ENCODE data around the gene CYP4B1. TPM values are rescaled to one million over a fixed set of nuclear protein-coding genes. Genes with fewer than 3 reads are reported as not detected.
"Not testable (repeated sequence)": the region's sequence is repeated elsewhere in the genome, so short reads cannot be mapped to it uniquely, and the experiment has no call there.

The CYP4B1 gene
- total and polyA plus RNA-seq, 8 donors: 0.25 to 5.8 (median 1.4) TPM; not detected in 1

DNA sequence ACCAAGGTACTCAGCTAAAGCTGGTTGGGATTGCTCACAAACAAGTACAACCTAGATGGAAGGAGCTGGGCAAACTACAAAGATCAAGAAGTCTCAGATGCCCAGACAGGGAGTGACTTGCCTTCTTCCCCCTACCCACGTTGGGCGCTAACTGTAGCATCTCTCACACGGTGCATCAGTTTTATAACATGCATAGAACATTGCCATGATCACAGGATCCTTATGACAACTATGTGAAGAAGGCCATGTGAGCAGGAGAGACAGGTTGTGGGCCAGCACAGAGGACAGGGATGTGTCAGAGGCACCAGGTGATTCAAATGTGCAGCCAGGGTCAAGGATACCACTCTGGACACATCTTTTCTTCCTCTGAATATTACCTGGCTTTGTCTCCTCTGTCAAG lies 28.3 kb upstream of the CYP4B1 start:
- Histone ChIP-seq H3K36me3 (no peaks in the 10 kb centered on the region), H3K4me3 (no peak overlapping the region), H3K27me3 (no peaks in the 10 kb centered on the region), H3K9me3 (no peaks in the 10 kb centered on the region), H3K4me1 (no peaks in the 10 kb centered on the region), H3K27ac (no peak overlapping the region)
- intact Hi-C loops (cut with DNase I): no loop called here
- DNase-seq (no peak), FAIRE-seq (no peak), ATAC-seq (no peak)
- WGBS, 2 donors: 75 to 88% methylated on average over 3 of the region's 3 CpGs
- TF ChIP-seq CTCF (IDR thresholded peaks at IDR 0.05): no peak

GRCh38 chr1:46772571-46772970 lies 26.3 kb upstream of the CYP4B1 start:
- H3K9me3 ChIP-seq: no peaks in the 10 kb centered on the region
- WGBS, 2 donors: 46 to 55% methylated on average over 1 of the region's 1 CpG
- no peak for DNase-seq
- no peaks in the 10 kb centered on the region for H3K36me3 ChIP-seq
- intact Hi-C loops (cut with DNase I): no loop called here
- no peak for ATAC-seq
- no peak overlapping the region for H3K27ac ChIP-seq
- no peak for TF ChIP-seq CTCF (IDR thresholded peaks at IDR 0.05)
- H3K27me3 ChIP-seq: no peaks in the 10 kb centered on the region
- no peak for FAIRE-seq
- H3K4me3 ChIP-seq: no peak overlapping the region
- H3K4me1 ChIP-seq: no peaks in the 10 kb centered on the region

DNA sequence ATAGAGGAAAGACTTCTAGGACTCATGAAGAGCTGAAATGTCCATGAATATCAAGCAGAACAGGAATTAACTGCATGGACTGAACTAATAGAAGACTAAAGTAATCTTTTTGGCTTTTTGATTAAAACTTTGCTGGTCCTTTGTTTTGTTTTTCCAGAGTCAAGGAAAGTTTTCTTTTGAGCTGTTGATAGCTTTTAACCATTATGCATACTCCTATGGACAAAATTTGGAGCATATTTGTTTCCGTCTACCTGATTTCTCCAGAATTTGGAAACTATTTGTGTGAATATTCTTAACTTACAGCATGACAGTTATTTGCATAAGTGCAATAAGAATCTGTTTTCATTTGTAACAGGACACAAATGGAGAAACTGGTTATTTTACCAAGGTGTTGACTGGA lies 24.5 kb upstream of the CYP4B1 start:
- Histone ChIP-seq H3K9me3 (no peaks in the 10 kb centered on the region), H3K4me1 (no peaks in the 10 kb centered on the region), H3K27me3 (no peaks in the 10 kb centered on the region), H3K4me3 (no peak overlapping the region), H3K36me3 (no peaks in the 10 kb centered on the region), H3K27ac (no peak overlapping the region)
- DNase-seq (no peak), FAIRE-seq (no peak), ATAC-seq (no peak)
- no peak for TF ChIP-seq CTCF (IDR thresholded peaks at IDR 0.05)
- intact Hi-C loops (cut with DNase I): no loop called here
- 88 to 90% methylated on average over 1 of the region's 1 CpG for WGBS, 2 donors

GRCh38 chr1:46778456-46778855 lies 20.4 kb upstream of the CYP4B1 start:
- H3K36me3 ChIP-seq; H3K27me3 ChIP-seq; H3K4me3 ChIP-seq; ATAC-seq; FAIRE-seq; H3K4me1 ChIP-seq; intact Hi-C loops (cut with DNase I); H3K9me3 ChIP-seq; H3K27ac ChIP-seq: not testable (repeated sequence)
- 88 to 96% methylated on average over 17 to 18 of the region's 18 CpGs for WGBS, 2 donors
- DNase-seq: peak in 1 of 6 donors; percentile 34

DNA sequence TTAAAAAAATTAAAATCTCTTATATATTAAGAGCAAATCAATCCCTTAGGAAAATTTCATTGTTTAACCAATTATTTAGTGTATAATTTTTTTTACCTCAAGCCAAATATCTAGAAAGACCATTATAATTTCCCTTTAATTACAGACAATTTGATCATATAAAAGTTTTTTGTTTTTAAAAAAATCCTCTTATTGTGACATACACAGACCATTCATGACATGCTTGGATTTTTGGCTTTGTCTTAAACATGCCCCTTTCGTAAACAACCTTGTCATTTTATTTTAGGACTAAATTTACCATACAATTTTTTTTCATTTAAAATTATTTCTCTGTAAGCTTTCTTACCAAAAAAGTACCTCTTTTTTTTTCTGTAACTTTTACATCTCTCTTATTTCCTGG lies 14.2 kb upstream of the CYP4B1 start:
- no peak for FAIRE-seq
- H3K4me1 ChIP-seq: no peaks in the 10 kb centered on the region
- H3K27me3 ChIP-seq: no peaks in the 10 kb centered on the region
- WGBS, 2 donors: 74 to 92% methylated on average over 1 of the region's 1 CpG
- intact Hi-C loops (cut with DNase I): no loop called here
- no peak for TF ChIP-seq CTCF (IDR thresholded peaks at IDR 0.05)
- no peak overlapping the region for H3K27ac ChIP-seq
- no peaks in the 10 kb centered on the region for H3K36me3 ChIP-seq
- H3K4me3 ChIP-seq: no peak overlapping the region
- no peaks in the 10 kb centered on the region for H3K9me3 ChIP-seq
- no peak for DNase-seq
- ATAC-seq: no peak

- ATAC-seq; H3K9me3 ChIP-seq; FAIRE-seq; H3K4me3 ChIP-seq; H3K27me3 ChIP-seq; H3K27ac ChIP-seq; DNase-seq; H3K36me3 ChIP-seq; H3K4me1 ChIP-seq; intact Hi-C loops (cut with DNase I): not testable (repeated sequence)
- WGBS, 2 donors: 55 to 56% methylated on average over 4 of the region's 4 CpGs
Observed at GRCh38 chr1:46788634-46789033, 10.2 kb upstream of the CYP4B1 start.

All from pancreas (tissue), 10 donors.